Measurements from ENCODE around the gene TPCN2.

Gene TPCN2

GRCh38 chr11:69039501-69039900 is 9.2 kb upstream of the TPCN2 start:
- DNase-seq (ENCODE audit: low read depth) = no peak

GRCh38 chr11:69040051-69040450 is 8.7 kb upstream of the TPCN2 start:
- no peak for DNase-seq (ENCODE audit: low read depth)

GRCh38 chr11:69040581-69041260 is 8.0 kb upstream of the TPCN2 start:
- no peak for DNase-seq (ENCODE audit: low read depth)

- no peak for DNase-seq (ENCODE audit: low read depth)
Observed at GRCh38 chr11:69041516-69041915, 7.2 kb upstream of the TPCN2 start.

- DNase-seq (ENCODE audit: low read depth) = no peak
Observed at GRCh38 chr11:69044111-69045013, 4.4 kb upstream of the TPCN2 start.

GRCh38 chr11:69048031-69048693 is 570 bp upstream of the TPCN2 start:
- no peak for DNase-seq (ENCODE audit: low read depth)

GRCh38 chr11:69049490-69049867 is 747 bp downstream of the TPCN2 start:
- no peak for DNase-seq (ENCODE audit: low read depth)

- no peak for DNase-seq (ENCODE audit: low read depth)
Observed at GRCh38 chr11:69050592-69051380, 2.1 kb downstream of the TPCN2 start.

GRCh38 chr11:69051381-69052342 is 2.9 kb downstream of the TPCN2 start:
- no peak for DNase-seq (ENCODE audit: low read depth)

GRCh38 chr11:69052343-69053168 is 3.8 kb downstream of the TPCN2 start:
- DNase-seq (ENCODE audit: low read depth) = no peak

- DNase-seq (ENCODE audit: low read depth) = no peak
Observed at GRCh38 chr11:69053169-69053477, 4.4 kb downstream of the TPCN2 start.

GRCh38 chr11:69053546-69054396 is 5.0 kb downstream of the TPCN2 start:
- no peak for DNase-seq (ENCODE audit: low read depth)

- no peak for DNase-seq (ENCODE audit: low read depth)
Observed at GRCh38 chr11:69054397-69055211, 5.9 kb downstream of the TPCN2 start.

GRCh38 chr11:69055212-69055586 is 6.5 kb downstream of the TPCN2 start:
- DNase-seq (ENCODE audit: low read depth) = no peak

- DNase-seq (ENCODE audit: low read depth) = no peak
Observed at GRCh38 chr11:69055598-69056516, 7.1 kb downstream of the TPCN2 start.

GRCh38 chr11:69057236-69057635 is 8.5 kb downstream of the TPCN2 start:
- DNase-seq (ENCODE audit: low read depth) = no peak

GRCh38 chr11:69057801-69058200 is 9.1 kb downstream of the TPCN2 start:
- no peak for DNase-seq (ENCODE audit: low read depth)
